SH-SY5Y (cell line): ENCODE measurements around the gene GALNT12.

Experiments
- GATA2 ChIP-seq: IDR thresholded peaks from 2 replicates; pipeline ENCODE4 v1.6.1; 2011; ENCODE audit warnings: mild to moderate bottlenecking, low read depth, low read length
- GATA3 ChIP-seq: IDR thresholded peaks from 2 replicates; pipeline ENCODE4 v1.6.1; 2011; ENCODE audit warnings: low read depth, mild to moderate bottlenecking, low read length, moderate library complexity

GRCh38 chr9:98777618-98778017 lies 29.9 kb upstream of the GALNT12 start:
- TF ChIP-seq GATA2 (no peak), GATA3 (no peak)
